Glutamatergic neuron (in vitro differentiated cells): ENCODE measurements around the gene GPLD1. TPM values are rescaled to one million over a fixed set of nuclear protein-coding genes. Genes with fewer than 3 reads are reported as not detected.
A peak's percentile ranks its signal among the peaks of the same experiment; 100 is the strongest.
"Not testable (repeated sequence)": the region's sequence is repeated elsewhere in the genome, so short reads cannot be mapped to it uniquely, and the experiment has no call there.

Source experiments
- DNase-seq: peaks from one replicate; pipeline ENCODE4 v3.0.0; 2022
- H3K27ac Mint-ChIP-seq: one replicate; pipeline ENCODE4 v1.8.0; 2020; ENCODE audit warnings: mild to moderate bottlenecking, mixed read lengths, inconsistent platforms; ENCODE audit not compliant: unreplicated experiment
- H3K27me3 Mint-ChIP-seq: one replicate; pipeline ENCODE4 v1.8.0; 2020; ENCODE audit warnings: mild to moderate bottlenecking, moderate library complexity, mixed read lengths, inconsistent platforms; ENCODE audit not compliant: unreplicated experiment
- H3K36me3 Mint-ChIP-seq: one replicate; pipeline ENCODE4 v1.8.0; 2020; ENCODE audit warnings: mild to moderate bottlenecking, mixed read lengths, inconsistent platforms; ENCODE audit not compliant: unreplicated experiment
- H3K4me1 Mint-ChIP-seq: one replicate; pipeline ENCODE4 v1.8.0; 2020; ENCODE audit warnings: mild to moderate bottlenecking, low read depth, mixed read lengths, inconsistent platforms; ENCODE audit not compliant: unreplicated experiment
- H3K4me3 Mint-ChIP-seq: one replicate; pipeline ENCODE4 v1.8.0; 2020; ENCODE audit warnings: mild to moderate bottlenecking, mixed read lengths, inconsistent platforms; ENCODE audit not compliant: unreplicated experiment
- H3K9me3 Mint-ChIP-seq: one replicate; pipeline ENCODE4 v1.8.0; 2020; ENCODE audit warnings: mild to moderate bottlenecking, moderate library complexity, mixed read lengths, inconsistent platforms; ENCODE audit not compliant: unreplicated experiment
- total RNA-seq: library from RNA; stranded (reverse); fragmentation: NEBNext Ultra II Directional; extraction: Animal tissue kit (Norgen Biotek cat#: 25700); gene quantifications from one replicate; pipeline ENCODE4 v1.2.1, GENCODE V29; 2021; ENCODE audit not compliant: unreplicated experiment
- TF ChIP-seq, protein P1 (sequence below): fragments of 200-600 bp; sonication (generic); IDR thresholded peaks from one replicate; pipeline ENCODE4 v1.5.0; 2021; ENCODE audit not compliant: partially characterized antibody, unreplicated experiment

Gene GPLD1
- total RNA-seq, 1 donor from 2014 or later = 2.0 TPM

DNA sequence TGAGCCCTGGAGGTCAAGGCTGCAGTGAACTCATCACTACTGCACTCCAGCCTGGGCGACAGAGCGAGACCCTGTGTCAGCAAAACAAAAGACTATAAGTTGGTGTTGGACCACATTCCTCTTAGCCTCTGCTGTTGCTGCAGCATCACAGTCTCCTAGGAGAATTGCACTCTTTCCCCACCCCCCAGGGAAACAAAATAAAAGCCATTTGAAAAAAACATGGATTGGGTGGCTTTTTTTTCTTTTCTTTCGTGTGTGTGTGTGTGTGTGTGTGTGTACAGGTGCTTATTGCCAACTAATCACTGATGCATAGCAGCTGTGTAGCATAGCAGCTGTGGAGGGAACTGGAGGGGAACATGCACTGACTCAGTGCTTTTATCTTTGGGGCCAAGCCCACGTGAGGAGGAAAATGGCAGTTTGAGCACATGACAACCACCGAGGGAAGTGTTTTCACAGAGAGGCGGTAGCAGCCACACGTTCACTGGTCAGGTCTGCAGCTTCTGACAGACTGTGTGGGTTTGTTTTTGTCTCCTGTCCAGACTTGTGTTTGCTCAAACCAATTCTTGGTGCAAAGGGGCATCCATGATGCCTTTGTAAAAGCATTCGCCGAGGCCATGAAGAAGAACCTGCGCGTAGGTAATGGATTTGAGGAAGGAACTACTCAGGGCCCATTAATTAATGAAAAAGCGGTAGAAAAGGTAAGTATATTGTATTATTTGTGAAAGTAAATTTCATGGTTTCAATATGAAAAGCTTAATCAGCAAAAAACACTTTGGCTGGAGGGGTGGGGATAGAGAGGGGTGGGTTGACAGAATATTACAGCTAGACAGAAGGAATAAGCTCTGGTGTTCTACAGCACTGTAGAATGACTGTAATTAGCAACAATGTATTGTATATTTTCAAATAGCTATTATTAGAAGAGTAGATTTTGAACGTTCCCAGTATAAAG lies 33.1 kb upstream of the GPLD1 start:
- Mint-ChIP-seq H3K36me3 (no peaks in the 10 kb centered on the region), H3K27ac (peak overlapping the region; percentile 57), H3K4me3 (no peak overlapping the region), H3K27me3 (no peaks in the 10 kb centered on the region), H3K4me1 (peaks cover 9% of the 10 kb centered on the region), H3K9me3 (peaks cover 3% of the 10 kb centered on the region)
- TF ChIP-seq, protein P1, sequence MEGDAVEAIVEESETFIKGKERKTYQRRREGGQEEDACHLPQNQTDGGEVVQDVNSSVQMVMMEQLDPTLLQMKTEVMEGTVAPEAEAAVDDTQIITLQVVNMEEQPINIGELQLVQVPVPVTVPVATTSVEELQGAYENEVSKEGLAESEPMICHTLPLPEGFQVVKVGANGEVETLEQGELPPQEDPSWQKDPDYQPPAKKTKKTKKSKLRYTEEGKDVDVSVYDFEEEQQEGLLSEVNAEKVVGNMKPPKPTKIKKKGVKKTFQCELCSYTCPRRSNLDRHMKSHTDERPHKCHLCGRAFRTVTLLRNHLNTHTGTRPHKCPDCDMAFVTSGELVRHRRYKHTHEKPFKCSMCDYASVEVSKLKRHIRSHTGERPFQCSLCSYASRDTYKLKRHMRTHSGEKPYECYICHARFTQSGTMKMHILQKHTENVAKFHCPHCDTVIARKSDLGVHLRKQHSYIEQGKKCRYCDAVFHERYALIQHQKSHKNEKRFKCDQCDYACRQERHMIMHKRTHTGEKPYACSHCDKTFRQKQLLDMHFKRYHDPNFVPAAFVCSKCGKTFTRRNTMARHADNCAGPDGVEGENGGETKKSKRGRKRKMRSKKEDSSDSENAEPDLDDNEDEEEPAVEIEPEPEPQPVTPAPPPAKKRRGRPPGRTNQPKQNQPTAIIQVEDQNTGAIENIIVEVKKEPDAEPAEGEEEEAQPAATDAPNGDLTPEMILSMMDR = no peak
- peak; percentile 29 for DNase-seq

DNA sequence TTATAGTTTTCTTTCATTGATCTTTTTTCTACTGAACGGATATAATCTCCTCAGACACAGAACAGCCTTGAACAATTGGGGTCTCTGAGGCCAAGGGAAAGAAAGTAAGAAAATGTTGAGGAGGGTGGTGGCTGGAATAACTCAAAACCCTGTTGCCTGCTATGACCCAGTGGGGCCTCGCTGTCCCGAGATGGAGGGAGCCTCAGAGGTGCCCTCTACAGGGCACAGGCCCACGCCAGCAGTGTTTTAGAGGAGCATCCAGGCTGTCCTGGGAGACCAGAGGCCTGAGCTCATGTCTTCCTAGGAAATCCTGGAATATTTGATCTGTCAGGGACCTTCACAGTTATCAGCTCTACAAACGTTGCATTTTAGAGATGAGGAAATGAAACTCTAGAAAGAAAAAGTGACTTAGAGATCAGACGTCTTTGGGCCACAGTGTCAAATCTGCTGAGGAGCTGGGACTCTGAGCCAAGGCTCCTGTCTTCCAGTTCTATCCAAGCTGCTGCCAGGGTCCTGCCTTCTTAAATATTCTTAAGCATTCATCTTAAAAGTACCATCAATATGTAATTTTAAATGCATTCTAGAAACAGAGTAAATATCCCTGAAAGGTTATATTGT lies 31.7 kb upstream of the GPLD1 start:
- DNase-seq = peak; percentile 72
- peaks cover 3% of the 10 kb centered on the region for H3K9me3 Mint-ChIP-seq
- no peaks in the 10 kb centered on the region for H3K27me3 Mint-ChIP-seq
- H3K4me1 Mint-ChIP-seq = peaks cover 9% of the 10 kb centered on the region
- no peaks in the 10 kb centered on the region for H3K36me3 Mint-ChIP-seq
- H3K27ac Mint-ChIP-seq = no peak overlapping the region
- TF ChIP-seq, protein P1 = peak; percentile 21
- no peak overlapping the region for H3K4me3 Mint-ChIP-seq

DNA sequence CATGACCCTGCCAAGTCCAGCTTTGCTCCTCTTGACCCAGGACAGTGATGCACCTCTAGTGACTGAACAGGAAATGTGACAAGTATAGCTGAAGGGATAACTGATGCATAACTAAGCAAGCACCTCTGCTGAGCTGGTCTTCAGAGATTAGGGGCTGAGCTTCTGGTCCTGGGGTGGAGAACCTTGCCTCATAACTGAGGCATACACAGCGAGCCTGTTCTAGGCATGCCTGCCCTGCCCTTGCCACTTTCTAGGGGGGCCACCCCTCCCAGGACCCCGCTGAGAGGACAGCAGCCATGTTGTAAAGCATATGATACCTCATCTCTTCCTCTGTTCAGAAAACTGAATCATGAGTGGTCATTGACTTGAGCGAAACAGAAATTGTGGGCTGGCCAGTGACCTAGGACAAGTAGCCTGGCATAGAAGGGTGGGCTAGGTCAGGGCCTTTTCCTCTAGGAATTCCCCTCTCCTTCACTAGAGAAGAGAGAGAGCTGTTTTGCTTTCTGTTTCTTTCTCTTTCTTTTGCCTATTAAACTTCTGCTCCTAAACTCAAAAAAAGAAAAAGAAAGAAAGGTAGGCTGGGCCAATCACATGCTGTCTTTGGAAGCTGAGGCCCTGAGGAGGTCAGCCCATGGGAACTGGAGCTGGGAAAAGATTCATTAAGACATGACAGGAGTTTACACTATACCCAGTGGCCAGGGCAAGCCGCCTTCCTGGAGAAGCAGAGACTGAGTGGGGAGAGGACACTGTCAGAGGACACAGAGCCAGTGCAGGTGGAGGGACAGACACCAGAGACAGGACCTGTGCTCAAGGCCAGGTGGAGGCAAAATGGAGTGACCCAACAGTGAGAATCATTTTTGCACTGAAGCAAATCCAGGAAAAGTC lies 28.5 kb upstream of the GPLD1 start:
- no peak for DNase-seq
- Mint-ChIP-seq H3K4me1 (peaks cover 6% of the 10 kb centered on the region), H3K4me3 (no peak overlapping the region), H3K27ac (no peak overlapping the region), H3K36me3 (no peaks in the 10 kb centered on the region), H3K9me3 (peaks cover 3% of the 10 kb centered on the region), H3K27me3 (no peaks in the 10 kb centered on the region)
- TF ChIP-seq, protein P1 = no peak

DNA sequence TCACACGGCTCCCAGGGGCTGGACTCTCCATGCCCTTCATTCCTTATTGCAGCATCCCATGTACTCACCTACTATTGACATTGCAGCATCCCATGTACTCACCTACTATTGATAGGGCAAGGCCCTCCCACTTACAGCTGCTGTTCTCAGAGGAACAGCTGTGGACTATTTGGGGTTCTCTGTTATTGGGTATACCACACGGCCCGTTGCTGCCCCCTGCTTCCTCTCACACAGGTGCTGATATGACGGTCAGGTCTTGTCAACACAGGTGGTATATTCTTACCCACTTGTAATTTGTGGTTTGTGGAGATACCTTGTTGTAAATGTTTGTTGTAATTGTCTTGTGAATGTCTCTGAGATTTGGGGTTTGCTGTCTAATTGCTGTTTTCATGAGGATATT lies 24.2 kb upstream of the GPLD1 start:
- TF ChIP-seq, protein P1 = no peak
- peaks cover 6% of the 10 kb centered on the region for H3K27me3 Mint-ChIP-seq
- DNase-seq = no peak
- H3K4me3 Mint-ChIP-seq = no peak overlapping the region
- H3K27ac Mint-ChIP-seq = no peak overlapping the region
- H3K4me1 Mint-ChIP-seq = no peaks in the 10 kb centered on the region
- H3K36me3 Mint-ChIP-seq = no peaks in the 10 kb centered on the region
- no peaks in the 10 kb centered on the region for H3K9me3 Mint-ChIP-seq

DNA sequence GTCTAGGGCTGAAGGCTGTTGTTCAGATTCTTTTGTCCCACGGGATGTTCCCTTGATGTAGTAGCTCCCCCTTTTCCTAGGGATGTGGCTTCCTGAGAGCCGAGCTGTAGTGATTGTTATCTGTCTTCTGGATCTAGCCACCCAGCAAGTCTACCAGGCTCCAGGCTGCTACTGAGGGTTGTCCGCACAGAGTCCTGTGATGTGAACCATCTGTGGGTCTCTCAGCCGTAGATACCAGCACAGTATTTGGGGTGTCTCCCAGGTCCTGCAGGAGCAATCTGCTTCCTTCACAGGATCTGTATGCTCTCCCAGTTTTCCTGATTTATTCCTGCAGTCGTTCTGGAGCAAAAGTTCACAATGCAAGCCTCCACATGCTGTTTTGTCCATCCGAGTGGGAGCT lies 22.6 kb upstream of the GPLD1 start:
- not testable (repeated sequence) for DNase-seq, H3K4me1 Mint-ChIP-seq, H3K27ac Mint-ChIP-seq, H3K4me3 Mint-ChIP-seq, H3K9me3 Mint-ChIP-seq, H3K27me3 Mint-ChIP-seq, H3K36me3 Mint-ChIP-seq
